ENCODE measurements around the gene MORN1. TPM values are rescaled to one million over a fixed set of nuclear protein-coding genes. Genes with fewer than 3 reads are reported as not detected.
A peak's percentile ranks its signal among the peaks of the same experiment; 100 is the strongest.

MORN1 gene
- total RNA-seq, 1 donor from 2014 or later, result 4.9 TPM

GRCh38 chr1:2379733-2380404, 11.5 kb downstream of the MORN1 start:
- DNase-seq (ENCODE audit: missing footprints), result peak; percentile 34
- ATAC-seq, result no peak
- intact Hi-C loops (cut with DNase I), result loop anchor here (5.0 kb wide), 2 partner anchors 53 to 63 kb away; no protein-coding TSS in a partner anchor

- ATAC-seq (no peak), DNase-seq (ENCODE audit: missing footprints) (peak; percentile 59)
- intact Hi-C loops (cut with DNase I), result loop anchor here (5.0 kb wide), 1 partner anchor 52 kb away; no protein-coding TSS in a partner anchor
Observed at GRCh38 chr1:2378956-2379732, 12.2 kb downstream of the MORN1 start.

- intact Hi-C loops (cut with DNase I), result loop anchor here (5.0 kb wide), 1 partner anchor 51 kb away; no protein-coding TSS in a partner anchor
- no peak for ATAC-seq
- peak; percentile 25 for DNase-seq (ENCODE audit: missing footprints)
Observed at GRCh38 chr1:2378441-2378851, 12.9 kb downstream of the MORN1 start.

GRCh38 chr1:2377751-2378440, 13.5 kb downstream of the MORN1 start:
- no peak for ATAC-seq
- peak; percentile 48 for DNase-seq (ENCODE audit: missing footprints)
- intact Hi-C loops (cut with DNase I), result loop anchor here (5.0 kb wide), 1 partner anchor 51 kb away; no protein-coding TSS in a partner anchor

GRCh38 chr1:2376931-2377672, 14.3 kb downstream of the MORN1 start:
- peak; percentile 30 for DNase-seq (ENCODE audit: missing footprints)
- ATAC-seq, result no peak
- intact Hi-C loops (cut with DNase I), result loop anchor here (5.0 kb wide), 1 partner anchor 50 kb away; no protein-coding TSS in a partner anchor

GRCh38 chr1:2376261-2376741, 15.1 kb downstream of the MORN1 start:
- peak; percentile 55 for DNase-seq (ENCODE audit: missing footprints)
- ATAC-seq, result no peak
- intact Hi-C loops (cut with DNase I), result loop anchor here (5.0 kb wide), 1 partner anchor 49 kb away; no protein-coding TSS in a partner anchor

GRCh38 chr1:2375923-2376260, 15.5 kb downstream of the MORN1 start:
- ATAC-seq, result no peak
- intact Hi-C loops (cut with DNase I), result loop anchor here (5.0 kb wide), 1 partner anchor 49 kb away; no protein-coding TSS in a partner anchor
- DNase-seq (ENCODE audit: missing footprints), result peak; percentile 35

- ATAC-seq (no peak), DNase-seq (ENCODE audit: missing footprints) (peak; percentile 48)
- intact Hi-C loops (cut with DNase I), result loop anchor here (5.0 kb wide), 1 partner anchor 48 kb away; no protein-coding TSS in a partner anchor
Observed at GRCh38 chr1:2375246-2375922, 16.0 kb downstream of the MORN1 start.

GRCh38 chr1:2374252-2375155, 16.9 kb downstream of the MORN1 start:
- intact Hi-C loops (cut with DNase I), result loop anchor here (5.0 kb wide), 1 partner anchor 47 kb away; no protein-coding TSS in a partner anchor
- ATAC-seq (no peak), DNase-seq (ENCODE audit: missing footprints) (peak; percentile 16)

- intact Hi-C loops (cut with DNase I), result no loop called here
- no peak for ATAC-seq
Observed at GRCh38 chr1:2373551-2374251, 17.7 kb downstream of the MORN1 start.

GRCh38 chr1:2372551-2373490, 18.5 kb downstream of the MORN1 start:
- intact Hi-C loops (cut with DNase I), result no loop called here
- ATAC-seq (no peak), DNase-seq (ENCODE audit: missing footprints) (peak; percentile 47)

More at GRCh38 chr1:2373551-2374251, 17.7 kb downstream of the MORN1 start:
- DNase-seq (ENCODE audit: missing footprints), result peak; percentile 35

- DNase-seq (ENCODE audit: missing footprints), result no peak
- intact Hi-C loops (cut with DNase I), result no loop called here
Observed at GRCh38 chr1:2368053-2368744, 23.2 kb downstream of the MORN1 start.

GRCh38 chr1:2363847-2364513, 27.4 kb downstream of the MORN1 start:
- ATAC-seq (no peak), DNase-seq (ENCODE audit: missing footprints) (no peak)
- intact Hi-C loops (cut with DNase I), result no loop called here

More at GRCh38 chr1:2368053-2368744, 23.2 kb downstream of the MORN1 start:
- ATAC-seq, result no peak
